ENCODE measurements around the gene CGB2.

CGB2 gene

GRCh38 chr19:49031642-49032301, at the start of gene CGB2:
CGB2 (plus strand) TSS chr19:49031890; CDS start chr19:49032096, 206 bp downstream.
- peak; percentile 77 for DNase-seq

- DNase-seq: peak; percentile 56
Observed at GRCh38 chr19:48982280-48982679, 49.4 kb upstream of the CGB2 start.

- no peak for DNase-seq
Observed at GRCh38 chr19:48985711-48986110, 46.0 kb upstream of the CGB2 start.

- no peak for DNase-seq
Observed at GRCh38 chr19:48986211-48986610, 45.5 kb upstream of the CGB2 start.

GRCh38 chr19:48987323-48987722, 44.4 kb upstream of the CGB2 start:
- no peak for DNase-seq

- no peak for DNase-seq
Observed at GRCh38 chr19:48988286-48988685, 43.4 kb upstream of the CGB2 start.

DNA sequence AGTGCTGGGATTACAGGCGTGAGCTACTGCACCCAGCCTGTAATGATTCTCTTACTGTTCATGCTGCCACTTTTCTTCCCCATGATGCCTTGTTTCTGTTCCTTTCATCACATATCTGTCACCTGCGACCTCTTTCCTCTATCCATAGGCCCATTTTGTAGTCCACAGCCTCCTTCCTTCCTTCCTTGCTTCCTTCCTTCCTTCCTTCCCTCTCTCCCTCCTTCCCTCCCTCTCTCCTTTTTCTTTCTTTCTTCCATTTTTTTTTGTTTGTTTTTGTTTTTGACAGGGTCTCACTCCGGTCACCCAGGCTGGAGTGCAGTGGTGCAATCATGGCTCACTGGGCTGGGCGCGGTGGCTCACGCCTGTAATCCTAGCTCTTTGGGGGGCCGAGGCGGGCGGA, 42.8 kb upstream of the CGB2 start:
- DNase-seq: no peak

- no peak for DNase-seq
Observed at GRCh38 chr19:48989701-48990291, 41.9 kb upstream of the CGB2 start.

DNA sequence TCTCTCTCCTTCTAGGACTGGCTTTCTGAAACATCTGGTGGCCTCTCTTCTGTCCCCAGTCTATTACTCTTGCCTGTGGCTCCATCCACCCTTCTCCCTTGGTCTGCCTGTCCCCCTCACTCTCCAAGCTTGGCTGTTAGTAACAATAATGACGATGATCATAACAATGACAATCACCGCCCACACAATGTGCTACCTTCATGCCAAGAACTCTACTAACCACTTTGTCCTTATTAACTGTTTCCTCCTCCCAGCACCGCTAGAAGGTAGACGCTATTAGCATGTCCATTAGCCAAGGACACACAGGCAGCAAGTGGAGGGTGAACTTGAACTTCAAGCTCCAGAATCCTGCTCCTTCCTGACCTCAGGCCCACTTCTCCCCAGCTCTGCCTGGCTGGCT, 41.3 kb upstream of the CGB2 start:
- DNase-seq: no peak

GRCh38 chr19:48991011-48991609, 40.6 kb upstream of the CGB2 start:
- no peak for DNase-seq

- peak; percentile 64 for DNase-seq
Observed at GRCh38 chr19:48991873-48992580, 39.7 kb upstream of the CGB2 start.

DNA sequence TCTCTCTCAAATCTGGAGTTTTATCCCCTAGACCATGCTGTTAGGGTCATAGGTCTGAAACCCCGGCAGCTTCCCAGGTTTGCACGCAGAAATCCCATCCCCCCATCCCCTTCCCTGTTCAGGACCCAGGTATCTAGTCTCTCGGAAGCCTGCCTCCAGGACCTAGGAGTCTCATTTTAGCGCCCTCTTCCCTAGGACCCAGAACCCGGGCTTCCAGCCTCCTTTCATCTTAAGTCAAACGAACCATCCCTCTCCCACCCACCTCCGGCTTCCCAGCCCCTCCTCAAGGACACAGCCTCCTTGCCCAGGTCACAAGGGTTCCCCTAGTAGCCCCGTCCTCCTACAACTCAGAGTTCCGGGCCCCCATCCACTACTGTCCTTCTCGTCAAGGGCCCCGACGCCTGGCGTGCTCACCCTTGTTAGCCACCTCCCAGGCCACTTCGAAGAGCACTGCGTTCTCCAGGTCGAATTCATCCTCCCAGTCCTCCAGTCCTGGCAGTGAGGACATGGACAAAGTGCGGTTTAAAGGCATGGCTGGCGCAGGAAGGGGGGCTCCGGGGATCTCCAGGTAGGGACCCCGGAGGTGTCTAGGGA, 39.0 kb upstream of the CGB2 start:
- peak; percentile 32 for DNase-seq

DNA sequence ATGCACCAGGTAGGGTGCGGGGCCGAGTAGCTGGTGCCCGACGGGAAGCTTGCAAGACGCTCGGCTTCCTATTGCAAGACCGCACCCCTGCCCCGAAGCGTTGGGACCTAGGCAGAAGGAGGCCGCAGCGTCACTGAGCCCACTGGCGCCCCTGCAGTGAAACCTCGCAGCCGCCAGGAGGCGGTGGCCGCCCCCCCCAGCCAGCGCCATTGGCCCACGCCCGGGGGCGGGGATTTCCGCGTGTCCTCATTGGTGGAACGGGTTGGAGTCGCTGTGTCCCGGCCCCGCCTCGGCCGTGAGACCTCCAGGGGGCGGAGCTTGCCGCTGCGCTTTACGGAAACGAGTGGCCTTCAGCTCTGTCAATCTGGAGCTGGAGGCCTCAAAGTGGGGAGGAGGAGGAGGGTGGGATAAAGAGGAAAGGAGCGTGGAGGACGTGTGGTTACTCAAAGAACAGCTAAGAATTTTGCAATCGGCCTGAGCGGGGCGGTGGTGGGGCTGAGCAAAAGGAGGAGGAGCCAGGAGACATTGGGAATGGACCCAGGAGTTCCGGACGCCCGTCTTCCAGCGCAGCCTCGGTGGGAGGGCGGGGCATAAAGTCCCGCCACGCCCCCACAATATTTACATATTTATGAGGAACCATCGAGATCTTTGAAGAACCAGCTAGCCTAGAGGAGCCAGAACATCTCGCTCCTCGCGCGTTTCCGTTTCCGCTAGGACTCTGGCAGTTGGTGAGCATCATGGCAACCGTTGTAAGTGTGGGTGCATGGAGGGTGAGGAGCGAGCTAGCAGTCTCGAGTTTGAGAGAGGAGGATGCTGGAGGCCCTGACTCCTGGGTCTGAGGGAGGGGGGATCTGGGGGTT, 38.3 kb upstream of the CGB2 start, which contains the start of the genes GYS1 and RUVBL2:
Gene GYS1, minus strand, starts transcription at position 135 of the 860 bp plus-strand sequence. CDS start 197 bp downstream, outside the sequence.
Gene RUVBL2, plus strand, starts transcription at position 713 of the 860 bp plus-strand sequence. Its CDS starts 25 bp downstream, at position 738.
- peak; percentile 100 for DNase-seq

- DNase-seq: no peak
Observed at GRCh38 chr19:48994035-48994386, 37.7 kb upstream of the CGB2 start.

- DNase-seq: peak; percentile 90
Observed at GRCh38 chr19:48997972-48998371, 33.7 kb upstream of the CGB2 start.

DNA sequence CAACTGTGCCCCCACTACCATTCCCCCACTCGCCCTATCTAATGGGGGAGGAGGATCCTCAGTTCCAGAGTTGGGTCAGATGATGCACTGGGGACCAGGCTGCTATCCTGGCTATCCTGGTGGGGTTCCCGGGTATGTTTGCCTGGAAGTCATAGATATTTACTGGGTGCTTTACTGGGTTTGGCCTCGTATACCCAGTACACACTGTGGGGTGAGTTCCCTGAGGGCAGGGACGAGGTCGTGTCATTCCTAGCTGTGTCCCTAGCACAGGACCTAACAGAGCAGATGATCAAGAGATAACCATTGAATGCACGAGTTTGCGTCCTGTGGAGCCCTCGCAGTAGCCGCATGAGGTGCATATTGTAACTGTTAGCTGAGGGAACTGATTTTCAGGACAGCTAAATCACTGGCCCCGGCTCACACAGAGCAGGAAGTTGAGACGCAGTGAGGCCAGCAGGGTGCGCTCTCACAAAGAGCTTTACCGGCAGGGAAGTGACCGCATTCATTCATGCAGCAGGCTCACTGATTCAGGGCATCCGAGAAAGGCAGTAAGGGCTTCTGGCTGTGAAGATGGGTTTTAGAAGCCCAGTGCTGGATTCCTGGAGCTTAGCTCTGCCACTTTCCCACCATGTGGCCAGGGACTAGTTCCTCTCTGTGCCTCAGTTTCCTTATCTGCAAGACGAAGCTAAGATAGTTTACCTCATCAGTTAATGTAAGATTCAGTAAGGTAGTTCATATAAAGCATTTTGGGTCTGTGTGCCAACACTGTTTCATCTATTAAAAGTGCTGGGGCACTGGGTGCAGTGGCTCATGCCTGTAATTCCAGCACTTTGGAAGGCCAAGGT, 32.0 kb upstream of the CGB2 start:
- DNase-seq: peak; percentile 85

DNA sequence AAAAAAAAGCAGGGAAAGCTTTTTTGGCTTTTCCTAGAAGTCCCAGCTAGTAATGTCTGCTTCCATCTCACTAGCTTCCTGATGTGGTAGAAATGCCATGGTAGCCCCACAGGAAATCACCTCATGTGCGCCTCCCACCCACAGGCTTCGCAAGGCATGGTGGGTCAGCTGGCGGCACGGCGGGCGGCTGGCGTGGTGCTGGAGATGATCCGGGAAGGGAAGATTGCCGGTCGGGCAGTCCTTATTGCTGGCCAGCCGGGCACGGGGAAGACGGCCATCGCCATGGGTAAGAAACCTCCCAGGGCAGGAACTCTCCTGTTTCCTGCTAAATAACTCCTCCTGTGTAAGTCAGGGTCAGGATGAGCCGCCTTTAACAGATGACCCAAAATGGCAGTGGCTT, 27.6 kb upstream of the CGB2 start:
- no peak for DNase-seq

DNA sequence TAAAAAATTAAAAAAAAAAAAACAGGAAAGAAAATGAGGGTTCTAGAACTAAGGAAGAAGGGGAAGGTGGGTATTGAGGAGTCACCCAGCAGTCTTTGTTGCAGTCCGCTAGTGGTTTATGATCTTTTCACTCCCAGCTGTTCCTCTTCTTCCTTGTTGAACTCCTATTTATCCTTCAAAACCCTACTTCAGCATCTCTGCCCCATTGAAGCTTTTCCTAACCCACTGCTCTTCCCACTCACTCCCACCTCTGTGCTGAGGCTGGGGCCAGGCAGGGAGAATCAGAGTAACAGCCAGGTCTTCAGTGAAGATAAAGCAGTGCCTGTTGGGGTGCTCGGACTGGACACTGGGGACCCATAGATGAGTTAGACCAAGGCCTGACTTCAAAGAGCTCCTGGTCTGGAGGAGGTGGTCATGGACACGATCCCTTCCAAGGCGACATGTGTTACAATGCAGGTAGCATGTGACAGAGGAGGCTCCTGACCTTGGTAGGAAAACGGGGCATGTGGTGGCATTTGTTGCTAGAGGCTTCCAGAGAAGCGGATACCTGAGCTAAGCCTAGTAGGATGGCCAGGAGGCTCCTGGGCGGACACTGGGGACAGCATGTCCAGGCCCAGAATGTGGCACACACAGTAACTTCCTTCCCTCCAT, 26.6 kb upstream of the CGB2 start:
- no peak for DNase-seq

DNA sequence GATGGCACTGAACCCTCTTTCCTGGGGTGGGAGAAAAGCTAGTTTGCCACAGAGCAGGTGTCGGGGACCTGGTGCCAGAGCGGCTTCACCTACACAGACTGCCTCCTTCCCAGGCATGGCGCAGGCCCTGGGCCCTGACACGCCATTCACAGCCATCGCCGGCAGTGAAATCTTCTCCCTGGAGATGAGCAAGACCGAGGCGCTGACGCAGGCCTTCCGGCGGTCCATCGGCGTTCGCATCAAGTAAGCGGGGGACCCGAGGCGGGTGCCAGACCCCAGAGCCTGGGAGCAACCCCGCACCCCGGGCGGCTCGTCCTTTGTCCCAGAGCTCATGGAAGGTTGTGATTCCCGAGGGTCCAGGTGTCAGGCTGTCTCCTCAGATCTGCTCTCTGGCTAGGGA, 24.8 kb upstream of the CGB2 start:
- no peak for DNase-seq

- DNase-seq: no peak
Observed at GRCh38 chr19:49009828-49010227, 21.9 kb upstream of the CGB2 start.

- no peak for DNase-seq
Observed at GRCh38 chr19:49010453-49010852, 21.2 kb upstream of the CGB2 start.
